ENCODE data around the gene ARHGAP40.

DNA sequence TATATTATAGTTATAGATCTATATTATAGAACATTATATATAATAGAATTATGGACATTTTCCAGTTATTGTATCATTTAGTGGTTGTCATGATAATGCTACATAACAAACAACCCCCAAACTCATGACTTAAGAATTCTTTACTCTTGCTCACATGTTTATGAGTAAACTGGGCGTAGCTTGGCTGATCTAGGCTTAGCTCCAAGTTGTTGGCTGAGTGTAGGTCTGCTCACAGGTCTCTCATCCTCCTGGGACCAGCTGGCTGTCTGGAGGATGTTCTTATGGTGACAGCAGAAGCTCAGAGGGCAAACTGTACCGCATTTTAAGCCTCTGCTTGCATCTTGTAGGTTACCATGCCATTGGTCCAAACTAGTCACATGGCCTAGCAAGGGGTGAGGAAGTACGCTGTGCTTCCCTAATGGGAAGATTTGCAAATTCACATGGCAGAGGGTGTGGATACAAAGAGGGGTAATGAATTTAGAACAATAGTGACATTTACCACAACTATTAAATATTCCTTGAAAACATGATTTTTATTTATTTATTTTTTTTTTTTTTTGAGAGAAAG, 34.2 kb downstream of the ARHGAP40 start:
- TF ChIP-seq EZH2 (IDR thresholded peaks at IDR 0.05; ENCODE audit: insufficient read depth, poor library complexity, severe bottlenecking) (no peak), EZH2phosphoT487 (IDR thresholded peaks at IDR 0.05; ENCODE audit: insufficient read depth, low read depth) (no peak)

All from GM23248 (cell line).